Measurements from ENCODE around the gene RBM26. TPM values are rescaled to one million over a fixed set of nuclear protein-coding genes. Genes with fewer than 3 reads are reported as not detected.

The RBM26 gene
- total RNA-seq, 4 donors from 2014 or later, result 13.9 to 52.7 (median 45.1) TPM

DNA sequence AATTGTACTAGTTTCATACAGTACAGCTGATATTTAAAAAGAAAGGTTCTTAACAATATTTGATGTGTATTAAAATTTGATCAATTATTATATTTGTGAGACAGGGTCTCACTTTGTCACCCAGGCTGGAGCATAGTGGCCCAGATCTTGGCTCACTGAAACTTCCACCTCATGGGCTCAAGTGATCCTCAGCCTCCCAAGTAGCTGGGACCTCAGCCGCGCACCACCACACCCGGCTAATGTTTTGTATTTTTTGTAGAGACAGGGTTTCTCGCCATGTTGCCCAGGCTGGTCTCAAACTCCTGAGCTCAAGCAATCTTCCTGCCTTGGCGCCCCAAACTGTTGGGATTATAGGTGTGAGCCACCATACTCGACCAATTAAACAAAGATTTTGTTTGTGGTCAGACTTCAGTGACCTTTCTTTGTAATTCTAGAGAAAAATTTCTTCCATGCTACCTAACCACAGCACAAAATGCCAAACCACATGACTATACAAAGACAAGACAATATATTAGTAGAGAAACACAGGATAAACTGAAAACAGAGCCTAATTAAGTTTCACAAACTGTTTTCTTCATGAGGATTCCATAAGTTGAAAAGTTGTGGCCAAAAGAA, 59.6 kb downstream of the RBM26 start:
- 83 to 96% methylated on average over 4 to 6 of the region's 6 CpGs for WGBS, 2 donors (ENCODE audit: low coverage in 1 of 2)
- peaks cover 0 to 33% (median 13%) of the 10 kb centered on the region in 4 donors for H3K36me3 ChIP-seq

DNA sequence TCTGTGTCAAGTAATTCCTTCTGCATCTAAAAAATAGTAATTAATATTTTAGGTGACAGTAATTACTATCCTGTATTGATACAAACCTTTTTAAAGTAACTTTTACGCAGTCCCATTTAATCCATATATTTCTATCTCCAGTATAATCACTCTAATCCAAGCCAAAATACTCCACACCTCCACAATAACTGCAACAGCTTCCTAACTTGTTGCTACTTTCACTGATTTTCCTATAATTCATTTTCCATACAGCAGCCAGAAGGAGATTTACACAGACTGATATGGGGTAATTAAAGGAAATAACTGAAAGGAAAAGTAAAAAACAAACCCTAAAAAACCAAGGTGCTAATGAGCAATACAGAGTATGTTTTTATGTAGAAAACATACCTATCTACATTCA, 64.9 kb downstream of the RBM26 start:
- no peaks in the 10 kb centered on the region for H3K27me3 ChIP-seq
- in situ Hi-C loops (cut with MboI; ENCODE audit: low pct_ligation_motif_present in 1 of 4, low pct_unique_long_range_greater_than_20kb in 1 of 4, low sequenced_read_pairs in 3 of 4) (no loop called here), intact Hi-C loops (cut with DNase I; ENCODE audit: low total_unique reads) (no loop called here)
- H3K4me3 ChIP-seq, result no peak overlapping the region
- H3K9me3 ChIP-seq, result no peaks in the 10 kb centered on the region
- no peaks in the 10 kb centered on the region for H3K4me1 ChIP-seq
- no peak overlapping the region for H3K27ac ChIP-seq
- no peak for DNase-seq
- H3K36me3 ChIP-seq, result peaks cover 0 to 71% (median 28%) of the 10 kb centered on the region in 4 donors
- TF ChIP-seq, protein P1, sequence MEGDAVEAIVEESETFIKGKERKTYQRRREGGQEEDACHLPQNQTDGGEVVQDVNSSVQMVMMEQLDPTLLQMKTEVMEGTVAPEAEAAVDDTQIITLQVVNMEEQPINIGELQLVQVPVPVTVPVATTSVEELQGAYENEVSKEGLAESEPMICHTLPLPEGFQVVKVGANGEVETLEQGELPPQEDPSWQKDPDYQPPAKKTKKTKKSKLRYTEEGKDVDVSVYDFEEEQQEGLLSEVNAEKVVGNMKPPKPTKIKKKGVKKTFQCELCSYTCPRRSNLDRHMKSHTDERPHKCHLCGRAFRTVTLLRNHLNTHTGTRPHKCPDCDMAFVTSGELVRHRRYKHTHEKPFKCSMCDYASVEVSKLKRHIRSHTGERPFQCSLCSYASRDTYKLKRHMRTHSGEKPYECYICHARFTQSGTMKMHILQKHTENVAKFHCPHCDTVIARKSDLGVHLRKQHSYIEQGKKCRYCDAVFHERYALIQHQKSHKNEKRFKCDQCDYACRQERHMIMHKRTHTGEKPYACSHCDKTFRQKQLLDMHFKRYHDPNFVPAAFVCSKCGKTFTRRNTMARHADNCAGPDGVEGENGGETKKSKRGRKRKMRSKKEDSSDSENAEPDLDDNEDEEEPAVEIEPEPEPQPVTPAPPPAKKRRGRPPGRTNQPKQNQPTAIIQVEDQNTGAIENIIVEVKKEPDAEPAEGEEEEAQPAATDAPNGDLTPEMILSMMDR (IDR thresholded peaks at IDR 0.05), result no peak
- no peak for TF ChIP-seq EP300 (IDR thresholded peaks at IDR 0.05; ENCODE audit: low read depth)
- TF ChIP-seq POLR2AphosphoS5 (IDR thresholded peaks at IDR 0.05), result no peak
- no peak for TF ChIP-seq POLR2A (IDR thresholded peaks at IDR 0.05)
- 100% methylated on average over 1 of the region's 1 CpG for WGBS, 2 donors (ENCODE audit: low coverage in 1 of 2)

More for the DNA sequence above, 59.6 kb downstream of the RBM26 start:
- no peak for DNase-seq
- Histone ChIP-seq H3K27me3 (no peaks in the 10 kb centered on the region), H3K27ac (no peak overlapping the region), H3K9me3 (no peaks in the 10 kb centered on the region), H3K4me3 (no peak overlapping the region), H3K4me1 (no peaks in the 10 kb centered on the region)
- TF ChIP-seq POLR2AphosphoS5 (IDR thresholded peaks at IDR 0.05) (no peak), EP300 (IDR thresholded peaks at IDR 0.05; ENCODE audit: low read depth) (no peak), POLR2A (IDR thresholded peaks at IDR 0.05) (no peak)
- TF ChIP-seq, protein P1 (IDR thresholded peaks at IDR 0.05), result no peak
- in situ Hi-C loops (cut with MboI; ENCODE audit: low pct_ligation_motif_present in 1 of 4, low pct_unique_long_range_greater_than_20kb in 1 of 4, low sequenced_read_pairs in 3 of 4), result no loop called here
- intact Hi-C loops (cut with DNase I; ENCODE audit: low total_unique reads), result no loop called here

DNA sequence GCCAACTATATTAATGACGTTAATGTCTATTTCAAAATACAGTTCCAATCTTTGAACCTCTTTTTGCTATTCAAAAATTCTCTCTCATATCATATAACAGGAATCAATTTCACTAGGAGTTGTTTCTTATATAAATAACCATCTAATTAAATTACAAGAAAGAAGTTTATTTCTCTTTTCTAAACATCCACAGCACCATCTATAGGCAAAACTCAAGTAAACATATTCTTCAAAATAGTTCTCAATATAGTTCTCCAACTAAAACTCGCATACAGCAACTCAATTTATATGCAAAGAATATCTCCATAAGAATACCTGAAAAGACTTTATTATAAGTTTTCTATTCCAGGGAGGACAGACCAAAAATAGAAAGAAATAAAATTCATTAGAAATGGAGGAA, 65.6 kb downstream of the RBM26 start:
- intact Hi-C loops (cut with DNase I; ENCODE audit: low total_unique reads) (no loop called here), in situ Hi-C loops (cut with MboI; ENCODE audit: low pct_ligation_motif_present in 1 of 4, low pct_unique_long_range_greater_than_20kb in 1 of 4, low sequenced_read_pairs in 3 of 4) (no loop called here)
- no peak overlapping the region for H3K27ac ChIP-seq
- H3K36me3 ChIP-seq, result peaks cover 0 to 75% (median 31%) of the 10 kb centered on the region in 4 donors
- H3K4me3 ChIP-seq, result no peak overlapping the region
- DNase-seq, result no peak
- no peaks in the 10 kb centered on the region for H3K4me1 ChIP-seq
- H3K27me3 ChIP-seq, result no peaks in the 10 kb centered on the region
- no peak for TF ChIP-seq EP300 (IDR thresholded peaks at IDR 0.05; ENCODE audit: low read depth)
- no peak for TF ChIP-seq POLR2AphosphoS5 (IDR thresholded peaks at IDR 0.05)
- TF ChIP-seq, protein P1 (IDR thresholded peaks at IDR 0.05), result no peak
- TF ChIP-seq POLR2A (IDR thresholded peaks at IDR 0.05), result no peak
- WGBS, 2 donors (ENCODE audit: low coverage in 1 of 2), result 88 to 90% methylated on average over 2 of the region's 2 CpGs
- H3K9me3 ChIP-seq, result no peaks in the 10 kb centered on the region

DNA sequence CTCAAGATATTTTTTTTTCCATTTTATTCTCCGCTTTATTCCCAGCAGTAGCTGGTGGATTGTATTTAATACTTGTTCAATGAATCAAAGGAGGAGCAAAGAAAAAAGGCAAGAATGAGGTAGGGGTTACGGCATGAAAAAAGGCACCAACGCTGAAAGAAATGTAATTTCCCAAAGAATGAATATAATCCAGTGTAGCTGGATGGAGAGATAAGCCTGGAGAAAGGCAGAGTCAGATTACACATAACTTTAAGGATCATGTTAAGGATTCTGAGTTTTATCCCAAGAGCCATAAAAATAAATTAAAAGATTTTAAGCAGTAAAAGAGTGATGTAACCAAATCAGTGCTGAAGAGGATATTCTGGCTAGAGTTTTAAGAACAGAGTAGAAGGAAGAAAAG, 67.7 kb downstream of the RBM26 start:
- in situ Hi-C loops (cut with MboI; ENCODE audit: low pct_ligation_motif_present in 1 of 4, low pct_unique_long_range_greater_than_20kb in 1 of 4, low sequenced_read_pairs in 3 of 4), result no loop called here
- H3K36me3 ChIP-seq, result peaks cover 0 to 86% (median 33%) of the 10 kb centered on the region in 4 donors
- H3K27ac ChIP-seq, result no peak overlapping the region
- H3K27me3 ChIP-seq, result no peaks in the 10 kb centered on the region
- no peak for DNase-seq
- TF ChIP-seq EP300 (IDR thresholded peaks at IDR 0.05; ENCODE audit: low read depth), result no peak
- TF ChIP-seq POLR2AphosphoS5 (IDR thresholded peaks at IDR 0.05), result no peak
- TF ChIP-seq POLR2A (IDR thresholded peaks at IDR 0.05), result no peak
- TF ChIP-seq, protein P1 (IDR thresholded peaks at IDR 0.05), result no peak
- intact Hi-C loops (cut with DNase I; ENCODE audit: low total_unique reads), result no loop called here
- WGBS, 2 donors (ENCODE audit: low coverage in 1 of 2), result 98 to 100% methylated on average over 1 to 3 of the region's 3 CpGs
- no peaks in the 10 kb centered on the region for H3K4me1 ChIP-seq
- no peak overlapping the region for H3K4me3 ChIP-seq
- H3K9me3 ChIP-seq, result no peaks in the 10 kb centered on the region
